ENCODE measurements around the gene BAZ2B.

- TF ChIP-seq CTCF (conservative IDR thresholded peaks at IDR 0.05; ENCODE audit: low read length): no peak
- no peak for TF ChIP-seq EZH2phosphoT487 (IDR thresholded peaks at IDR 0.05; ENCODE audit: borderline replicate concordance, low read depth, low read length)
Observed at GRCh38 chr2:159457589-159457988, 158.8 kb downstream of the BAZ2B start.
